Gastroesophageal sphincter (tissue), 3 donors: ENCODE results near the gene CPHXL2.

Source experiments
- POLR2A ChIP-seq, 2 donors: fragments of 450-650 bp; IDR thresholded peaks; one replicate each; pipeline ENCODE4 v1.6.1; 2017; ENCODE audit warnings: antibody characterized with exemption in 2 of 2, mild to moderate bottlenecking in 2 of 2, moderate library complexity in 1 of 2
- POLR2AphosphoS5 ChIP-seq: sonication (generic); formaldehyde crosslinking; IDR thresholded peaks from one replicate; pipeline ENCODE4 v1.6.1; 2017; ENCODE audit warnings: antibody characterized with exemption
- TF ChIP-seq, protein P1 (sequence below), 4 experiments: fragments of 200-600 bp in 2 of 4; fragments of 450-650 bp in 2 of 4; sonication (generic) in 1 of 4; IDR thresholded peaks; one replicate each; pipeline ENCODE4 v1.5.1; 2017 to 2019; ENCODE audit warnings: antibody characterized with exemption in 4 of 4, mild to moderate bottlenecking in 2 of 4, moderate library complexity in 2 of 4

DNA sequence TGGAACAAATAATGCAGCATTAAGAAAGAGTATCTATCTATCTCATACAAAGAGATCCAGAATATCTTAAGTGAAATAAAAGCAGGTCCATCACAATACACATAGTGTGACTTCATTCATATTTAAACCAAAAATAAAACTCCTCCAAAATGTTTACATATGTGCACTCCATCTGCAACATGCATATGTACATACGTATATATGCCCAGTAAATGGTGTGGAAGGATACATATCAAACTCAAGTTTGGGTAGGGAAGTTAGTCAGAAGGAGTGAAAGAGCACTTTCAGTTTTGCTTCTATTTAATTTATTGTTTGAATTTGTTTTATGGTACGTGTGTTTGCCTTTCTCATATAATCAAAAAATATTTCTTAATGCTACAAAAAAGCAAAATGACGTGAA is 41.8 kb downstream of the CPHXL2 start:
- TF ChIP-seq, protein P1, sequence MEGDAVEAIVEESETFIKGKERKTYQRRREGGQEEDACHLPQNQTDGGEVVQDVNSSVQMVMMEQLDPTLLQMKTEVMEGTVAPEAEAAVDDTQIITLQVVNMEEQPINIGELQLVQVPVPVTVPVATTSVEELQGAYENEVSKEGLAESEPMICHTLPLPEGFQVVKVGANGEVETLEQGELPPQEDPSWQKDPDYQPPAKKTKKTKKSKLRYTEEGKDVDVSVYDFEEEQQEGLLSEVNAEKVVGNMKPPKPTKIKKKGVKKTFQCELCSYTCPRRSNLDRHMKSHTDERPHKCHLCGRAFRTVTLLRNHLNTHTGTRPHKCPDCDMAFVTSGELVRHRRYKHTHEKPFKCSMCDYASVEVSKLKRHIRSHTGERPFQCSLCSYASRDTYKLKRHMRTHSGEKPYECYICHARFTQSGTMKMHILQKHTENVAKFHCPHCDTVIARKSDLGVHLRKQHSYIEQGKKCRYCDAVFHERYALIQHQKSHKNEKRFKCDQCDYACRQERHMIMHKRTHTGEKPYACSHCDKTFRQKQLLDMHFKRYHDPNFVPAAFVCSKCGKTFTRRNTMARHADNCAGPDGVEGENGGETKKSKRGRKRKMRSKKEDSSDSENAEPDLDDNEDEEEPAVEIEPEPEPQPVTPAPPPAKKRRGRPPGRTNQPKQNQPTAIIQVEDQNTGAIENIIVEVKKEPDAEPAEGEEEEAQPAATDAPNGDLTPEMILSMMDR (IDR thresholded peaks at IDR 0.05), result no peak
- TF ChIP-seq POLR2AphosphoS5, result no peak
- TF ChIP-seq POLR2A (IDR thresholded peaks at IDR 0.05), result no peak
